Keratinocyte (primary cell): ENCODE measurements around the gene TFPT. TPM values are rescaled to one million over a fixed set of nuclear protein-coding genes. Genes with fewer than 3 reads are reported as not detected.
A peak's percentile ranks its signal among the peaks of the same experiment; 100 is the strongest.
"Not testable (repeated sequence)": the region's sequence is repeated elsewhere in the genome, so short reads cannot be mapped to it uniquely, and the experiment has no call there.

ENCODE experiments used
- DNase-seq: peaks from one replicate; pipeline ENCODE4 v3.0.0-alpha.2; 2011; ENCODE audit warnings: low read depth, missing footprints, low spot score
- FAIRE-seq: peaks from 2 replicates; lab custom pipeline; 2011; peaks lifted over from hg19 to GRCh38; lab: Jason Lieb, UNC
- H2AFZ ChIP-seq: 2 replicates; pipeline ENCODE4 v1.6.0; 2012; ENCODE audit warnings: low read length, control low read depth, inconsistent platforms; ENCODE audit not compliant: control insufficient read depth
- H3K27ac ChIP-seq: 2 replicates; pipeline ENCODE4 v1.5.1; 2011; ENCODE audit warnings: low read length; ENCODE audit not compliant: control insufficient read depth, insufficient read depth
- H3K27me3 ChIP-seq: 3 replicates; pipeline ENCODE4 v1.6.0; 2011; ENCODE audit warnings: low read length; ENCODE audit not compliant: control insufficient read depth, insufficient read depth; ENCODE audit errors: extremely low read depth
- H3K36me3 ChIP-seq, 2 experiments: 2 replicates in 1 of 2; 3 replicates in 1 of 2; pipeline ENCODE4 v1.5.1; 2011; ENCODE audit warnings: low read length in 2 of 2, mild to moderate bottlenecking in 1 of 2; ENCODE audit not compliant: control insufficient read depth in 2 of 2, insufficient read depth in 2 of 2; ENCODE audit errors: extremely low read depth in 1 of 2
- H3K4me1 ChIP-seq: 3 replicates; pipeline ENCODE4 v1.5.1; 2011; ENCODE audit warnings: low read length; ENCODE audit not compliant: control insufficient read depth, insufficient read depth; ENCODE audit errors: extremely low read depth
- H3K4me2 ChIP-seq: 3 replicates; pipeline ENCODE4 v1.6.0; 2011; ENCODE audit warnings: low read depth, low read length; ENCODE audit not compliant: control insufficient read depth, insufficient read depth; ENCODE audit errors: extremely low read depth
- H3K4me3 ChIP-seq, 3 experiments: fragments of 200-600 bp in 1 of 3; sonication (generic) in 1 of 3; 2 replicates in 2 of 3; 3 replicates in 1 of 3; pipeline ENCODE4 v1.5.1; 2011 to 2016; ENCODE audit warnings: low read length in 3 of 3, mild to moderate bottlenecking in 3 of 3, control low read depth in 2 of 3, inconsistent platforms in 1 of 3, low read depth in 1 of 3, mixed read lengths in 1 of 3, mixed run types in 1 of 3, moderate library complexity in 1 of 3; ENCODE audit not compliant: control insufficient read depth in 2 of 3, insufficient read depth in 2 of 3; ENCODE audit errors: extremely low read depth in 1 of 3
- H3K79me2 ChIP-seq: 2 replicates; pipeline ENCODE4 v1.6.0; 2012; ENCODE audit warnings: low read length; ENCODE audit not compliant: control insufficient read depth, insufficient read depth
- H3K9ac ChIP-seq: 3 replicates; pipeline ENCODE4 v1.6.0; 2011; ENCODE audit warnings: low read length; ENCODE audit not compliant: control insufficient read depth, insufficient read depth; ENCODE audit errors: extremely low read depth
- H3K9me1 ChIP-seq: 3 replicates; pipeline ENCODE4 v1.6.0; 2011; ENCODE audit warnings: low read length; ENCODE audit not compliant: control insufficient read depth, insufficient read depth; ENCODE audit errors: extremely low read depth
- H3K9me3 ChIP-seq: 2 replicates; pipeline ENCODE4 v1.5.1; 2012; ENCODE audit warnings: low read depth, low read length; ENCODE audit not compliant: control insufficient read depth
- H4K20me1 ChIP-seq: 3 replicates; pipeline ENCODE4 v1.6.0; 2011; ENCODE audit warnings: low read length; ENCODE audit not compliant: control insufficient read depth, insufficient read depth; ENCODE audit errors: extremely low read depth
- EZH2 ChIP-seq: IDR thresholded peaks from one replicate; pipeline ENCODE4 v1.6.1; 2012; ENCODE audit warnings: inconsistent platforms, mild to moderate bottlenecking, low read length, moderate library complexity
- dilution Hi-C: fragments of 300-500 bp; cut with MboI; formaldehyde crosslinking; loops from one replicate; pipeline ENCODE4 v1.7.0; 2020; ENCODE audit warnings: low sequenced_read_pairs; ENCODE audit not compliant: extremely low pct_ligation_motif_present
- polyA plus RNA-seq, 5 experiments: library from polyadenylated mRNA; depleted of rRNA in 3 of 5; stranded (reverse) in 3 of 5; stranded (forward) in 1 of 5; unstranded in 1 of 5; fragments of >200 nt; gene quantifications; 1 replicate in 1 of 5; 2 replicates in 3 of 5; 3 replicates in 1 of 5; pipeline versions ENCODE4 v1.2.1 to v1.2.3, GENCODE V29; 2011 to 2012; ENCODE audit warnings: missing spikeins in 2 of 5, low read depth in 1 of 5, low replicate concordance in 1 of 5
- TF ChIP-seq, protein P1 (sequence below), 3 experiments: IDR thresholded peaks in 1 of 3; conservative IDR thresholded peaks in 1 of 3; optimal IDR thresholded peaks in 1 of 3; 2 replicates in 2 of 3; 3 replicates in 1 of 3; pipeline versions ENCODE3 to v1.5.1; 2011; ENCODE audit warnings: low read length in 3 of 3, mild to moderate bottlenecking in 3 of 3, moderate library complexity in 2 of 3, control low read depth in 1 of 3, inconsistent platforms in 1 of 3; ENCODE audit not compliant: insufficient read depth in 2 of 3; ENCODE audit errors: extremely low read depth in 1 of 3

Gene TFPT
- polyA plus RNA-seq, 1 donor (not counting 4 experiments of a cell fraction or from before 2014, with no cell fraction given) = 6.8 TPM

DNA sequence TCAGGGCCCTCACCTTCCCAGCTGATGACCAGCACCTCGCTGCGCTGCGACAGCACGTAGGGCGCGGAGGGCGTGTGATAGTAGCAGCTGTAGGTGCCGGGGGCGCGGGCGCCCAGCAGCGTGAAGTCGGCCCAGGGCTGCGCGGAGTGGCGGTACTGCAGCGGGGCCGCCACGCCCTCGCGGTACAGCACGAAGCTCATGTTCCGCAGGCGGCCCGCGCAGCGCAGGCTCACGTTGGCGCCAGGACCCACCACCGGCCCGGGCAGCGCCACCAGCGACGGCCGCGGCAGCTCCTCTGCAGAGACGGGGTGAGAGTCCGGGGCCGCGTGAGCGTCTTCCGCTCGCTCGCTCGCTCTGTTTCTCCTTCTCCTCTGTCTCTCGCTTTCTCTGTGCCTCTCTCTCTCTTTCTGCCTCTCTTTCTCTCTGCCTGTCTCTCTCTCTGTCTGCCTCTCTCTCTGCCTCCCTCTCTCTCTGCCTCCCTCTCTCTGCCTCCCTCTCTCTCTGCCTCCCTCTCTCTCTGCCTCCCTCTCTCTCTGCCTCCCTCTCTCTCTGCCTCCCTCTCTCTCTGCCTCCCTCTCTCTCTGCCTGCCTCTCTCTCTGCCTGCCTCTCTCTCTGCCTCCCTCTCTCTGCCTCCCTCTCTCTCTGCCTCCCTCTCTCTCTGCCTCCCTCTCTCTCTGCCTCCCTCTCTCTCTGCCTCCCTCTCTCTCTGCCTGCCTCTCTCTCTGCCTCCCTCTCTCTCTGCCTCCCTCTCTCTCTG is 19.4 kb downstream of the TFPT start:
- H2AFZ ChIP-seq = peak overlapping the region; percentile 92
- H3K4me1 ChIP-seq, FAIRE-seq, H3K27ac ChIP-seq, H4K20me1 ChIP-seq, H3K36me3 ChIP-seq, H3K79me2 ChIP-seq, DNase-seq, dilution Hi-C loops, H3K9me1 ChIP-seq, H3K9me3 ChIP-seq, H3K27me3 ChIP-seq: not testable (repeated sequence)
- H3K4me3 ChIP-seq = peak overlapping the region; percentile 36 to 64 (median 36)
- TF ChIP-seq, protein P1, sequence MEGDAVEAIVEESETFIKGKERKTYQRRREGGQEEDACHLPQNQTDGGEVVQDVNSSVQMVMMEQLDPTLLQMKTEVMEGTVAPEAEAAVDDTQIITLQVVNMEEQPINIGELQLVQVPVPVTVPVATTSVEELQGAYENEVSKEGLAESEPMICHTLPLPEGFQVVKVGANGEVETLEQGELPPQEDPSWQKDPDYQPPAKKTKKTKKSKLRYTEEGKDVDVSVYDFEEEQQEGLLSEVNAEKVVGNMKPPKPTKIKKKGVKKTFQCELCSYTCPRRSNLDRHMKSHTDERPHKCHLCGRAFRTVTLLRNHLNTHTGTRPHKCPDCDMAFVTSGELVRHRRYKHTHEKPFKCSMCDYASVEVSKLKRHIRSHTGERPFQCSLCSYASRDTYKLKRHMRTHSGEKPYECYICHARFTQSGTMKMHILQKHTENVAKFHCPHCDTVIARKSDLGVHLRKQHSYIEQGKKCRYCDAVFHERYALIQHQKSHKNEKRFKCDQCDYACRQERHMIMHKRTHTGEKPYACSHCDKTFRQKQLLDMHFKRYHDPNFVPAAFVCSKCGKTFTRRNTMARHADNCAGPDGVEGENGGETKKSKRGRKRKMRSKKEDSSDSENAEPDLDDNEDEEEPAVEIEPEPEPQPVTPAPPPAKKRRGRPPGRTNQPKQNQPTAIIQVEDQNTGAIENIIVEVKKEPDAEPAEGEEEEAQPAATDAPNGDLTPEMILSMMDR (optimal IDR thresholded peaks at IDR 0.05 in 1 of 3, IDR thresholded peaks at IDR 0.05 in 1 of 3, conservative IDR thresholded peaks at IDR 0.05 in 1 of 3; ENCODE audit: extremely low read depth in 1 of 3, insufficient read depth in 2 of 3, low read length in 3 of 3) = peak in 1 of 3 experiments; percentile 34
- peak overlapping the region; percentile 82 for H3K4me2 ChIP-seq
- H3K9ac ChIP-seq = peak overlapping the region; percentile 33

DNA sequence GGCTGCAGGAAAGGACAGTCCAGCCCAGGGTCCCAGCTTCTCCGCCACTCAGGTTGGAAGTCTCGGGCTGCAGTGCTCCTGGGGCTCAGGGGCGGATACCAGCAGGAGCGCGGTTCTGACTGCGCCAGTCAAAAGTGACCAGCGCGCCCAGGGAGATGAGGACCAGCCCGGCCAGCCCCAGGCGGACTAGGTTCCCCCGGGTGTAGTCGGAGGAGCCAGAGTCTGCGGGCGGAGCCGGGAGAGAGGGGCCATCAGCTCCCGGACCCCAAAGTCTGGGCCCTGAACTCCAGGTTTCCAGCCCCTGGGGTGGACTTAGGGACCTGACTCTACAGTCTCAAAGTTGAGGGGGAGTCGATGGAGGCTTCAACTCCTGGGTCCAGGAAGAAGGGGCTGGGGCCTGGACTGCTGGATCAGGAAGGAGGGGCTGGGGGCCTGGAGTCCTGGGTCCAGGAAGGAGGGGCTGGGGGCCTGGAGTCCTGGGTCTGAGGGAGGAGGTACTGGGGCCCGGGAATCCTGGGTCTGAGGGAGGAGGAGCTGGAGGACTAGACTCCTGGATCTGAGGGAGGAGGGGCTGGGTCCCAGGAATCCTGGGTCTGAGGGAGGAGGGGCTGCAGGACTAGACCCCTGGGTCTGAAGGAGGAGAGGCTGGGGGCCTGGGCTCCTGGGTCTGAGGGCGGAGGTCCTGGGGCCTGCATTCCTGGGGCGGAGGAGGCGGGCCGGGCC is 20.2 kb downstream of the TFPT start:
- H3K9me1 ChIP-seq = no peaks in the 10 kb centered on the region
- H3K4me2 ChIP-seq = peak overlapping the region; percentile 82
- dilution Hi-C loops = no loop called here
- peaks cover 7% of the 10 kb centered on the region for H3K4me1 ChIP-seq
- TF ChIP-seq EZH2 = no peak
- TF ChIP-seq, protein P1 (optimal IDR thresholded peaks at IDR 0.05 in 1 of 3, IDR thresholded peaks at IDR 0.05 in 1 of 3, conservative IDR thresholded peaks at IDR 0.05 in 1 of 3; ENCODE audit: extremely low read depth in 1 of 3, insufficient read depth in 2 of 3, low read length in 3 of 3) = no peak
- H3K27me3 ChIP-seq = no peaks in the 10 kb centered on the region
- H3K36me3 ChIP-seq = no peaks in the 10 kb centered on the region
- H3K79me2 ChIP-seq = no peaks in the 10 kb centered on the region
- peak overlapping the region; percentile 33 for H3K9ac ChIP-seq
- H3K27ac ChIP-seq = no peak overlapping the region
- H2AFZ ChIP-seq = peak overlapping the region; percentile 92
- no peaks in the 10 kb centered on the region for H4K20me1 ChIP-seq
- peak overlapping the region in 2 of 3 experiments; percentile 32 to 36 for H3K4me3 ChIP-seq
- no peaks in the 10 kb centered on the region for H3K9me3 ChIP-seq
- FAIRE-seq (no peak), DNase-seq (no peak)
